Measurements from ENCODE around the gene CATSPERZ. TPM values are rescaled to one million over a fixed set of nuclear protein-coding genes. Genes with fewer than 3 reads are reported as not detected.
A peak's percentile ranks its signal among the peaks of the same experiment; 100 is the strongest.

The CATSPERZ gene
- total RNA-seq, 4 donors from 2014 or later: not detected

DNA sequence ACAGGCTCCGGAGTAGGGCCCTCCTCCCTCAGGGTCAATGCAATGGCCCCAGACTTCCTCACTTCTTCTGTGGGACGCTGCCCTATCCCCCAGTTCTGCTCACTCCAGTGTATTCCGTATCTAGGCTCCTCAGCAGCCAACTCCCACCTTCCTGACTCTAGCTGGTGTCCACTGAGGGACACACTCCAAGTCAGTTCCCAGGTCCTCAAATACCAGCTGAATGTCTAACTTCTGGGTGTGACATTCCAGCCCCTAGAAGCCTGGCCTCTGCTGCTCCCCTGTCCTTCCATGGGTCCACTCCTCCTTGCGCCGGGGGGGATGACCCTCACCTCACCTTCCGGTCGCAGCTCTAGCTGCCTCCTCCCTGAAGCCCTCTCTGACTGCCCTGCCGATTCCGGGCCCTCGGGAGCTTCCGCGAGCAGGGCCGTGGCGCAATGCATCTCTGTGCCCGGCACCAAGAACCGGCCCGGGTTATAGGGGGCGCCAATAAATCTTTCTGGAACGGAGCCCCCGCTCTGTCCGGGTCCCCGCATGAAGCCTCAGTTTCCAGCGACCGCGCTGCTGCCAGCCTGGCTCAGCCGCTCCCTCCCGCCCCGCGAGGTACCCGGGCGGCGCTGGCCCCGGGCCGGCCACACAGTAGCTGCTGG lies 31.1 kb upstream of the CATSPERZ start:
- peak overlapping the region; percentile 69 for H3K4me3 ChIP-seq
- no peak for TF ChIP-seq POLR2AphosphoS5 (IDR thresholded peaks at IDR 0.05)
- TF ChIP-seq EP300 (IDR thresholded peaks at IDR 0.05): no peak
- TF ChIP-seq, protein P1, sequence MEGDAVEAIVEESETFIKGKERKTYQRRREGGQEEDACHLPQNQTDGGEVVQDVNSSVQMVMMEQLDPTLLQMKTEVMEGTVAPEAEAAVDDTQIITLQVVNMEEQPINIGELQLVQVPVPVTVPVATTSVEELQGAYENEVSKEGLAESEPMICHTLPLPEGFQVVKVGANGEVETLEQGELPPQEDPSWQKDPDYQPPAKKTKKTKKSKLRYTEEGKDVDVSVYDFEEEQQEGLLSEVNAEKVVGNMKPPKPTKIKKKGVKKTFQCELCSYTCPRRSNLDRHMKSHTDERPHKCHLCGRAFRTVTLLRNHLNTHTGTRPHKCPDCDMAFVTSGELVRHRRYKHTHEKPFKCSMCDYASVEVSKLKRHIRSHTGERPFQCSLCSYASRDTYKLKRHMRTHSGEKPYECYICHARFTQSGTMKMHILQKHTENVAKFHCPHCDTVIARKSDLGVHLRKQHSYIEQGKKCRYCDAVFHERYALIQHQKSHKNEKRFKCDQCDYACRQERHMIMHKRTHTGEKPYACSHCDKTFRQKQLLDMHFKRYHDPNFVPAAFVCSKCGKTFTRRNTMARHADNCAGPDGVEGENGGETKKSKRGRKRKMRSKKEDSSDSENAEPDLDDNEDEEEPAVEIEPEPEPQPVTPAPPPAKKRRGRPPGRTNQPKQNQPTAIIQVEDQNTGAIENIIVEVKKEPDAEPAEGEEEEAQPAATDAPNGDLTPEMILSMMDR (IDR thresholded peaks at IDR 0.05): no peak
- no peak for TF ChIP-seq POLR2A (IDR thresholded peaks at IDR 0.05)

DNA sequence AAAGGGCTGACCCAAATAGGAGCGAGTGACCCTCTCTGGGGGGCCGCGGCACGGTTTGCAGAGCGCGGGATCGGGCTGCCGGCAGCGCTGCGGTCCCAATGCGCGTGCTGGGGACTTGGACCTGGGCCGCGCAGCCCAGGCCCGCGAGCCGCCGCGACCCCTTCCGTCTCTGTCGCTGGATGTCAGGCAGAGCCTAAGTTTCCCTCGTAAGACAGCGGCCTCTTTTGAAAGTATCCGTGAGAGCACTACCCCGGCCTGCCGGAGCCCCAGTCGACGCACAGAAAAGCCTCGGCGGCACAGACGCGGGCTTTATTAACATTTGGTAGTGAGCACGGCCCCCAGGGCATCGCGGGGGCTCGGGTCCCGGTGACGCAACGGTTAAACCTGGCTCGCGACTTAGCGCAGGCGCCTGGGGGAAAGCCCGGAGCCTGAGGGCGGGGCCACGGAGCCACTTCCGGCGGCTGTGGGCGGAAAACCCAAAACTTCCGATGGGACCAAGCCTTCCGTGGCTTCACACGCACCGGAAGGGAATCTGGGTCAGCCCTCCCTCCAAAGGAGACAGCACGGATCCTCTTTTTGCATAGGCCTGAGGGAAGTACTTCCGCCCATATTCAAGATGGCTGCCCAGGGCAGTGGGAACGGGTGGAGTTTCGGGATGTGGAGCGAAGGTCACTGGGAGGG lies 30.5 kb upstream of the CATSPERZ start:
- peak; percentile 99 for DNase-seq (ENCODE audit: low spot score in 2 of 2)
- Histone ChIP-seq H3K36me3 (peaks cover 18% of the 10 kb centered on the region), H3K4me3 (peak overlapping the region; percentile 69), H3K9me3 (no peaks in the 10 kb centered on the region), H3K27ac (peak overlapping the region; percentile 95), H3K4me1 (peaks cover 37% of the 10 kb centered on the region), H3K27me3 (no peaks in the 10 kb centered on the region)
- no peak for TF ChIP-seq EP300 (IDR thresholded peaks at IDR 0.05)
- TF ChIP-seq POLR2A (IDR thresholded peaks at IDR 0.05): peak in 1 of 2 donors; percentile 19
- TF ChIP-seq, protein P1 (IDR thresholded peaks at IDR 0.05): peak in 1 of 2 donors; percentile 14
- peak; percentile 29 to 96 (median 95) for TF ChIP-seq POLR2AphosphoS5 (IDR thresholded peaks at IDR 0.05)
- 0% methylated on average over 23 of the region's 58 CpGs for WGBS

More for the DNA sequence above, 31.1 kb upstream of the CATSPERZ start:
- no peaks in the 10 kb centered on the region for H3K27me3 ChIP-seq
- peaks cover 37% of the 10 kb centered on the region for H3K4me1 ChIP-seq
- peak overlapping the region; percentile 95 for H3K27ac ChIP-seq
- peaks cover 25% of the 10 kb centered on the region for H3K36me3 ChIP-seq
- no peaks in the 10 kb centered on the region for H3K9me3 ChIP-seq
- WGBS: 3% methylated on average over 12 of the region's 34 CpGs
- DNase-seq (ENCODE audit: low spot score in 2 of 2): no peak

DNA sequence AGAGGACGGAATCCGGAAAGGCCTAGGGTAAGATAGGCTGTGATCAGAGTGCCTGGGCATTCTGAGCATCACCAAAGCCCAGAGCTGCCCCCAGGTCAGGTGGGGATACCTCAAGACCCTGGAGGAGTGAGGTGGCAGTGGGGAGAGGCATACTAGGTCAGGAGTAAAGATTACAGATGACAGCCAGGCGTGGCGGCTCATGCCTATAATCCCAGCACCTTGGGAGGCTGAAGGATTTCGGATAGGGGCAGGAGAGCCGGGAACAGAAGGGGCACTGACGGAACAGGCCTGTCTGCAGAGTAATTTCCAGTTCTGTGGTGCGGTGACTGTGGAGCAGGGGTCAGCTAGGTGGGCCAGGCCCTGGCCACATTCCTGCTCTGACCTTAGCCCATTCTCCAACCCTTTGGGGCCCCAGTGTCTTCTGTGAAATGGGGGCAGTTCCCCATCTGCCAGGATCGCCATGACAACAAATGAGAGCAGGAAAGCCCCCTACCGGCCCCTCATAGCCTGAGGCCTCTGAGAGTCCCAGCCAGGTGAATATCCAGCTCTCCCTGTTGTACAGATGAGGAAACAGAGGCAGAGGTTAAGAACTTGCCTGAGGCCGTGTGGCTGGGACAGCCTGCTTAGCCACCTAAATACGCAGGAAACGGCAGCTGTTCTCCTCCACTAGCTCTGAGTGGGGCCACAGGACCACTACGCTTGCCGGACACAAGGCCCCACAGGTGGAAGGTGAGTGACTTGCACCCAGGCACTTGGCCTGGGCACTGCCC lies 24.9 kb upstream of the CATSPERZ start:
- Histone ChIP-seq H3K27ac (no peak overlapping the region), H3K4me3 (no peak overlapping the region), H3K27me3 (no peaks in the 10 kb centered on the region), H3K9me3 (no peaks in the 10 kb centered on the region), H3K36me3 (peaks cover 14% of the 10 kb centered on the region), H3K4me1 (peaks cover 24% of the 10 kb centered on the region)
- no peak for TF ChIP-seq POLR2AphosphoS5 (IDR thresholded peaks at IDR 0.05)
- TF ChIP-seq, protein P1 (IDR thresholded peaks at IDR 0.05): no peak
- no peak for TF ChIP-seq POLR2A (IDR thresholded peaks at IDR 0.05)
- no peak for TF ChIP-seq EP300 (IDR thresholded peaks at IDR 0.05)
- WGBS: 88% methylated on average over 14 of the region's 15 CpGs
- DNase-seq (ENCODE audit: low spot score in 2 of 2): no peak

DNA sequence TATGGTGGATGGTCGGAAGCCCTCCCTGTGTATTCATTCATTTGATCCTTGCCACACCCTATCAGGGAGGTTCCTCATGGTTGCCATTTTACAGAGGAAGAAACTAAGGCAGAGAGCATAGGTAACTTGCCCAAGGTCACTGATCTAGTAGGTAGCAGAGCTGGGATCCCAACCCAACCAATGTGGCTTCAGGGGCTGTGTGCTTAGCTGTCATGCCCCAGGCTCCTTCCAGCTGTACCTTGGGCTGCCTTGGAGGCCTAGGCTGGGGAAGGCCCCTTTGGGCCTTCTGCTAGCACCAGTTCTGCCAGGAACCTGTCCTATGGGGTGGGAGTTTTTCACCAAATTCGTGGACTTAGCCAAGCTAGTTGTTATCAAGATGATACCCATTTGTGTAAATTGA lies 24.3 kb upstream of the CATSPERZ start:
- H3K36me3 ChIP-seq: peaks cover 14% of the 10 kb centered on the region
- DNase-seq (ENCODE audit: low spot score in 2 of 2): no peak
- WGBS: 79% methylated on average over 1 of the region's 2 CpGs
- TF ChIP-seq, protein P1 (IDR thresholded peaks at IDR 0.05): no peak
- TF ChIP-seq POLR2AphosphoS5 (IDR thresholded peaks at IDR 0.05): no peak
- no peak for TF ChIP-seq POLR2A (IDR thresholded peaks at IDR 0.05)
- TF ChIP-seq EP300 (IDR thresholded peaks at IDR 0.05): no peak
- no peaks in the 10 kb centered on the region for H3K27me3 ChIP-seq
- H3K4me3 ChIP-seq: no peak overlapping the region
- peaks cover 24% of the 10 kb centered on the region for H3K4me1 ChIP-seq
- no peaks in the 10 kb centered on the region for H3K9me3 ChIP-seq
- H3K27ac ChIP-seq: no peak overlapping the region
